HG03045 (cell line): ENCODE results near the gene CSTF2T.

Experiments
- ATAC-seq: cut with Tn5 transposase; IDR thresholded peaks from one replicate; pipeline ENCODE4 v1.9.1; 2021; ENCODE audit warnings: mild to moderate bottlenecking, moderate library complexity; ENCODE audit not compliant: unreplicated experiment

CSTF2T gene

GRCh38 chr10:51653025-51653424, 46.4 kb downstream of the CSTF2T start:
- ATAC-seq = no peak

- ATAC-seq = no peak
Measured at GRCh38 chr10:51651063-51651462, 48.3 kb downstream of the CSTF2T start.

DNA sequence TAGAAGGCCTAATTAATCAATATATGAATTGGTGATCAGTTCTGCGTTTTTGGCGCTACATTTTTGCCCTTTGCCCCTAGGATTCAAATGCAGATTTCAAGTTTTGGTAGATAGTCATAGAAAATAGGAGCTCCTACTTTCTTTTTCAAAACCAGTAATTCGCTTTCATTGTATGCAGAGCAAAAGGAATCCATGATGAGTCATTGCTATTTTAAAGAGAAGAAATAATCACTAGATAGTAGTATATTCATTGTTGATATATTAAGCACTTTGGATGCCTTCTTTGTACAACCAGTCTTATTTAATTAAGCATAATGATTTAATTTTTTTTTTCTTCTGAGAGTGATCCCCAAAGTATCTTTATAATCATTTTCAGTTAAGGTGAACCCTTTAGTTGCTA, 50.3 kb downstream of the CSTF2T start:
- no peak for ATAC-seq
